HG03135 (cell line): ENCODE data around the gene FAM186B.

Source experiments
- ATAC-seq: cut with Tn5 transposase; IDR thresholded peaks from one replicate; pipeline ENCODE4 v1.9.1; 2021; ENCODE audit warnings: mild to moderate bottlenecking, moderate library complexity; ENCODE audit not compliant: unreplicated experiment

Gene FAM186B

DNA sequence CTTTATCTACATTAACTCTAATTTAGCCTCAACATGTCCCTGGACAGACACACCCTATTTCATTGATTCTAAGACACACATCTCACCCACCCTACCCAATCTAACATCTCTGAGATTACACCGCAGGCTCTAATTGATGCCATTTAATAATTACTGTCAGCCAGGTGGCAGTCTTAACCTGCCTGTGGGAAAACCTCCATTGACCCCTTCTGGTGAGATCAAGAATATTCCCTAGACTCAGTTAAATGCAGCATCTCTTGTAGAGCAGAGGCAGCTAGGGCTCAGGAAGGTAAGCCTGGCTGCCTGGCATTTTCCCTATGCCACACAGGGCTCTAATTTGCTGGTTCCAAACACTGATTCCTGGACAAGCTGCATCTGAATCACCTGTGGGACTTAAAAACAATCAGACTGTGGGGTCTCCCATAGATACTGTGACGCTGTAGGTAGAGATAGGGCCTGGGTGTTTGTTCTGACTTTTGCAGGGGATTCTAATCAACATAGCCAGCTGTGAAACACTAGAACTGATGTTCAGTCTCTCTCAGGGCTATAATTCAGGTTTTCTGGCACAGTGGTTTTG lies 51.8 kb downstream of the FAM186B start:
- no peak for ATAC-seq

- no peak for ATAC-seq
These were observed 52.5 kb downstream of the FAM186B start for GRCh38 chr12:49552899-49553298.

DNA sequence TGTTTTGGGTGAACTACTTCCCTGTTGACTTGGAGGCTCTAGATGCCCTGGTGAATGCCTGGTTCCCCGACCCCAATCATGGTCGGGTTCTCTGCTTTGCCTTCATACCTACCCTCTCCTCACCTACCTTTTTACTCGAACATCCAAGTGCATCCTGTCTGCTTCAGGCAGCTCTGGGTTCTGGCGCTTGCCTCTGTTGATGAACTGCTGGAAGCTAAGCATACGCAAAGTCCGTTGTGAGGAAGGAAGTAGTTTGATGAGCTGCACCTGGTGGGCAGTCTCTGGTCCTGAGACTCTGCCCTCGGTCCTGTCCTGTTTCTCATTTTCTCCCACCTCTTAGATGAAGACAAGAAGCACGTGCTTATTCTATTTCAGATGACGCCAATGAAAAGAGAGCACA lies 53.0 kb downstream of the FAM186B start:
- no peak for ATAC-seq

DNA sequence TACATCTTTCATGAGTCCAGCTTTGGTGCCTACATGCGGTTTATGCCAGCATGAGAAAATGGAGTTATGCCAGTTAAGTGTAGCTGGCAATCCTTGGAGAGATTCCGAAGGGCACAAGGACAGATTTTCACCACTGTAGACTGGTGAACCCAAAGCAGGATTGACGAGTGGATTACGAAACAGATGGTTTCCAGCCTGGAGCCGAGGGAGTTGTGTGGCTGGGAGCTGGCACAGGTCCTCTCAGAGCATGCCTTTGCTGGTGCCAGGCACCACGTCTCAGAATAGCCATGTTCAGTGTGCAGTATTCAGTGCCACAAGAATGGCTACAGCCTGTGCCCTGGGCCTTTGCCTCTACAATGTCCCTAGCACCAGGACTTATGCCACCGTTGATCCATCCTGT lies 53.4 kb downstream of the FAM186B start:
- ATAC-seq: no peak

GRCh38 chr12:49550693-49551252 lies 54.7 kb downstream of the FAM186B start:
- ATAC-seq: no peak

- no peak for ATAC-seq
These were observed 55.4 kb downstream of the FAM186B start for GRCh38 chr12:49549735-49550692.

- ATAC-seq: no peak
These were observed 56.4 kb downstream of the FAM186B start for GRCh38 chr12:49548822-49549648.

DNA sequence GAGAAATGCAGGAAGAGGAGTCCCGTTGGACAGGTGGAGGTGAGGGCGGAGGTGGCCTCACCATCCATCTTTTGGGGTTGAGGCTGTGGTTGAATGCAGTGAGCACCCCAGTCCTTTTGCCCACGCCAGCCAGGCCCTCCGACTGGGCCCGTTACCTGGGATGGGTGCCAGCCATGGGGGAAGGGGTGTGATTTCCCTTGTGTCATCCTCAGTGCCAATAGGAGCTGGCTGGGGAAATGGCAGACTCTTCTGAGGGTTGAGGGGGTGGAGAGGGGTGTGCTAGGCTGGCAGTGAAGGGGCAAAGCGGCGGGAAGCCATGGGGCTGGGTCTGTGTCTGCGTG lies 57.0 kb downstream of the FAM186B start:
- ATAC-seq: no peak

- ATAC-seq: no peak
These were observed 58.2 kb downstream of the FAM186B start for GRCh38 chr12:49547090-49547690.

DNA sequence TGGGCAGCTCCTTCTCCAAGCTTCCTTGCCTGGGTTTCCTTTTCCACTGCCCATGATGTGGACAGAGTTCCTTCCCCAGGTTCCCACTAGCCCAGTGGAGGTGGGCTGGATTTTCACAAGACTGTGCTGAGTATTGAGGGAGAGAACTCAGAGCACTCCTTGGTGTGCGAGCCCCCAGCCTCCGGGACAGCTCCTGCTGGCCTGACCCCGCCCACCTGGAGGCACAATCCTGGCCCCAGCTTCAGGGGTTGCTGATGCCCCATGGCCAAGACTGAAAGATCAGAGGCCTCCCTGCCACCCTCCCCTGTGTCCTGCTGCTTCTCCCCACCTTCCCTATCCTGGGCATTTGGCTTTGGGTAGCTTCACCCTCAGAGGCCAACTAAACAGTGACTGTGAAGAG lies 59.0 kb downstream of the FAM186B start:
- ATAC-seq: no peak

DNA sequence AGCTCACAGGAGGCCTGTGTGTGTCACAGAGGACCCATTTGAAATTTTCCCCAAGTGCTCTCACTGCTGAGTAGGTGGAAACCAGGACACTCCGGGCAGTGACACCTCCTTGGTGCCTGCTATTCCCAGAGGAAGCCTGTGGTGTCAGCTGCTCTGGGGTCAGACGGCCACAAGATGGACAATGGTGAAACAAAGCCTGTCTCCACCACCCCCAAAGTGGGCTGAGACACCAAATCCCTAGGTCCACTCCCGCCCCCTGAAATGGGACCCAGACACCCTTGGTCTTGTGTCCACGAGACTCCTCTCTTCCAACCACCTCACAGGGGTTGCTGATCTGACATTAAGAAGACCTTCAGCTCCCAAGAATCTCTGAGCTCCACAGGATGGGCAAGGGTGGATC lies 59.6 kb downstream of the FAM186B start:
- no peak for ATAC-seq

DNA sequence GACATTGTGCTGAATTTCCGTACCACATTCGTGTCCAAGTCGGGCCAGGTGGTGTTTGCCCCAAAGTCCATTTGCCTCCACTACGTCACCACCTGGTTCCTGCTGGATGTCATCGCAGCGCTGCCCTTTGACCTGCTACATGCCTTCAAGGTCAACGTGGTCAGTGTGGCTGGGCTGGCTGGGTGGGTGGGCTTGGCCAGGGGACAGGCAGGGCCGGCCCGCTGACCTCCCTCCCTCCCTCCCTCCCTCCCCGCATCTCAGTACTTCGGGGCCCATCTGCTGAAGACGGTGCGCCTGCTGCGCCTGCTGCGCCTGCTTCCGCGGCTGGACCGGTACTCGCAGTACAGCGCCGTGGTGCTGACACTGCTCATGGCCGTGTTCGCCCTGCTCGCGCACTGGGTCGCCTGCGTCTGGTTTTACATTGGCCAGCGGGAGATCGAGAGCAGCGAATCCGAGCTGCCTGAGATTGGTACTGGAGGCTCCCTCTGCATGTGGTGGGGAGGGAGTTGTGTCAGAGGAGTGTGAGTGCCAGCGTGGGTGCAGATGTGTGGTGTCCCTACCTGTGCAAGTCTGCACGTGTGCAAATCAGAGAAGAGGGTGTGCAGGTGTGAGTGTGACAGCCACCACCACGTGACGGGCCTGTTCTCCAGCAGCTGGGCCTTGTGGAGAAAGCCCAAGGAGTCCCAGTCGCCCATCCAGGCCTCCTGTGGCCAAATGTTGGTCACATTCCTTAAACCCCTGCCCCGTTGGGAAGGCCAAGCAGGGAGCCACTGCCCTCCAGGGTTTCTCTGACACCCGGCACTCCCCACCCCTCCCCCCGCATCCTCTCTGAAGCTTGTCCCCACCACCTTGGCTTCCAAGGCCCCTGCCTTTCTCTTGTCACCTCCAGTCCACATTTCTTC lies 61.3 kb downstream of the FAM186B start:
- no peak for ATAC-seq

- no peak for ATAC-seq
These were observed 62.1 kb downstream of the FAM186B start for GRCh38 chr12:49543221-49543913.

DNA sequence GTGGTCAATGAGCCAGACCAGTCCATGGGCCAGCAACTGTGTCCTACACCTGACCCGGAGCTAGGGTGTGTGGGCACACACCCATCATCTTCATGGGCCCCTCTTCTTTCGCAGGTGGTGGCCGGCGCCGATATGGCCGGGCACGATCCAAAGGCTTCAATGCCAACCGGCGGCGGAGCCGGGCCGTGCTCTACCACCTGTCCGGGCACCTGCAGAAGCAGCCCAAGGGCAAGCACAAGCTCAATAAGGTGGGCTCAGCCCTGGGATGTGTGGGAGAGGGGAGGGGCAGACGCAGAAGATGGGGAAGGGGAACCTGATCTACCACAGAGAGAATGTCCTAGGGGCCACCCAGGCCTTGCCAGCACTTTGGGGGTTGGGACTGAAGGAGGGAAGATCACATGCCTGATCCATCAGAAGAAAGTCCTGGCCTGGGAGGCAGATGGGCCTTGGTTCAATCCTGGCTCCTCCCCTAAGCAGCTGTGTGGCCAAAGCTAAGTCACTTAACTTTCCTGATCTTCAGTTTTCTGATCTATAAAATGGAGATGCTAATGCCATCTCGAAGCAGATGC lies 62.8 kb downstream of the FAM186B start:
- no peak for ATAC-seq

DNA sequence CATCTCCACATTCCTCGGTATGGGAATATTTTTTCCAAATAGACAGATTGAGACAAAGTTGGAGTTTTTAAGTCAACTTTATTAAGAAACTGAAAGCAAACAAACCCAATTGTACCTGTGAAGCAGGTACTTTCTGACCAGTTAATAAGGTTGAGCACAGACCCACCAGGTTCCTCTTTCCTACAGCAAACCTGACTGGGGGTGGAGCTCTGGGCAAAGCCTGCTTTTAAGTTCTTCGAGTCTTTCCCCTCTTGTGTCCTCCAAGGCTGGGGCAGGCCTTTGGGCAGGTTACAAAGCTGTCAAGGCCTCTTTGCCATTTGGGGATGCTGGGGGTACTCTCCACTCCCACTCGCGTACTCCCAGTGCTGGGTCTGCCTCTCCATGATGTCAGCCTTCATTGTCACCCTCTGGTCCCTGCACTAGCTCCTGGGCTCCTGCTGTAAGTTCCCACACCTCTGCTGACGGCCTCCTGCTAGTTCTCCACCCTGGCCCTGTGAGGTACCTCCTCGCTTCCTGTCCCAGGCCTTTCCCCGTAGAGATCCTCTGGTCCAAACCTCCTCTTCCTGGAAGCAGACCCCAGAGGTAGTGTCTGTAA lies 63.4 kb downstream of the FAM186B start:
- ATAC-seq: no peak

- no peak for ATAC-seq
These were observed 64.1 kb downstream of the FAM186B start for GRCh38 chr12:49541140-49541861.

GRCh38 chr12:49540229-49541139 lies 65.0 kb downstream of the FAM186B start:
- ATAC-seq: no peak
